ENCODE measurements around the gene PSMA6.
"Not testable (repeated sequence)": the region's sequence is repeated elsewhere in the genome, so short reads cannot be mapped to it uniquely, and the experiment has no call there.

The PSMA6 gene

DNA sequence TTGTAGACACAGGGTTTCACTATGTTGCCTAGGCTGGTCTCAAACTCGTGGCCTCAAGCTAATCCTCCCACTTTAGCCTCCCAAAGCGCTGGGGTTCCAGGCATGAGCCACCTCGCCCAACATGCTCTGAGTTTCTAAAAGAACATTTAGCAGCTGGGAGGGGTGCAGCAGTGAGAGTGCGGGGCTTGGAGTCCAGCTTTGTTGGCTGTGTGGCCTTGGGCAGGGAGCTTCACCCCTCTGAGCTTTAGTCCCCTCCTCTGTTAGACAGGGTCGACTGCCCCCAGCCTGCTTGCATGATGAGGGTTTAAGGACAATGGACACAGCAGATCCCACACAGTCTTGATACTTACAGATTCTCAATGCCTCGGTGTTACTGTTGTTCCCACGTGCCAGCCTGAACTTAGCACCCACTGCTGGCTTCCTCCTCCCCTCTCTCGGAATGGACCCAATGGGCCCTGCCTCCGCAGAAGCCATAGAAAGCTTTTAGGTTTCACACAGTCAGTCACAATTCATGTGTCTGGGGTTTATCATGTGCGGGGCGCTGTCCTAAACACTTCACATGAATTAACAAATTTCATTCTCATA is 54.6 kb downstream of the PSMA6 start:
- no peaks in the 10 kb centered on the region for H3K4me1 ChIP-seq (ENCODE audit: low read length)

DNA sequence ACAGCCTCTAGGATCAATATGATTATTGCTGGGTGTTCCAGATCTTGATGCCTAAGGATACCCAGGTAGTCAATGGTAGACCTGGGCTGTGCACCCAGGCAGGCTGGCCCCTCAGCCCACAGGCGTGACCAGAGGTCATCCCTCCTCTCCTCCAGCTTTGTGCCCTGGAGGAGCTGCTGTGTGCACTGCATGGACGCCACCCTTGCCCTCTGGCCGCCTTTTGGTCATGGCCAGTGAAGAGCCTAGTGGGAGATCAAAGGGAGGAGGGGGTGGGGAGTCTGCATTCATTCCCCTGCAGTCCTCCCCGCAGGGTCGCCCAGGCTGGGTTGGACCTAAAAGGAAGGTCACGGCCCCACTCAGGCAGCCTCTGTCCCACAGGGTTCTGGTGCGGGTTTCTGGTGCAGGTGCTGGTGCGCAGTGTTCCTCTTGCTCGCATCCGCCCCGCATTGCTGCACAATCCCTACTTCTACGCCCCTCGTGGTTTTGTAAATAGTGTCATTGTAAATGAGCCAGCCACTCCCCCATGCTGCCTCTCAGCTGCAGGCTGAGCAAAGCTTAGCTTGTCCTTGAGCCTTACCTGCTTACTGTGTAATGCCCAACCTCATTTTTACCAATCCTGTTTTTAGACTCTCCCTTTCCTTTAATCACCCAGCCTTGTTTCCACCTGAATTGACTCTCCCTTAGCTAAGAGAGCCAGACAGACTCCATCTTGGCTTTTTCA is 55.3 kb downstream of the PSMA6 start:
- TF ChIP-seq, protein P1, sequence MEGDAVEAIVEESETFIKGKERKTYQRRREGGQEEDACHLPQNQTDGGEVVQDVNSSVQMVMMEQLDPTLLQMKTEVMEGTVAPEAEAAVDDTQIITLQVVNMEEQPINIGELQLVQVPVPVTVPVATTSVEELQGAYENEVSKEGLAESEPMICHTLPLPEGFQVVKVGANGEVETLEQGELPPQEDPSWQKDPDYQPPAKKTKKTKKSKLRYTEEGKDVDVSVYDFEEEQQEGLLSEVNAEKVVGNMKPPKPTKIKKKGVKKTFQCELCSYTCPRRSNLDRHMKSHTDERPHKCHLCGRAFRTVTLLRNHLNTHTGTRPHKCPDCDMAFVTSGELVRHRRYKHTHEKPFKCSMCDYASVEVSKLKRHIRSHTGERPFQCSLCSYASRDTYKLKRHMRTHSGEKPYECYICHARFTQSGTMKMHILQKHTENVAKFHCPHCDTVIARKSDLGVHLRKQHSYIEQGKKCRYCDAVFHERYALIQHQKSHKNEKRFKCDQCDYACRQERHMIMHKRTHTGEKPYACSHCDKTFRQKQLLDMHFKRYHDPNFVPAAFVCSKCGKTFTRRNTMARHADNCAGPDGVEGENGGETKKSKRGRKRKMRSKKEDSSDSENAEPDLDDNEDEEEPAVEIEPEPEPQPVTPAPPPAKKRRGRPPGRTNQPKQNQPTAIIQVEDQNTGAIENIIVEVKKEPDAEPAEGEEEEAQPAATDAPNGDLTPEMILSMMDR (IDR thresholded peaks at IDR 0.05; ENCODE audit: low read length) = no peak
- TF ChIP-seq EZH2 (optimal IDR thresholded peaks at IDR 0.05; ENCODE audit: low read depth, low read length) (no peak), EZH2phosphoT487 (IDR thresholded peaks at IDR 0.05; ENCODE audit: low read length) (no peak)
- DNase-seq = no peak

More for the DNA sequence above, 54.6 kb downstream of the PSMA6 start:
- H3F3A ChIP-seq (ENCODE audit: insufficient read depth, low read length) = no peaks in the 10 kb centered on the region
- TF ChIP-seq, protein P1 (IDR thresholded peaks at IDR 0.05; ENCODE audit: low read length) = no peak
- TF ChIP-seq EZH2phosphoT487 (IDR thresholded peaks at IDR 0.05; ENCODE audit: low read length) = no peak
- no peak for TF ChIP-seq EZH2 (optimal IDR thresholded peaks at IDR 0.05; ENCODE audit: low read depth, low read length)
- no peaks in the 10 kb centered on the region for H4K20me1 ChIP-seq (ENCODE audit: insufficient read depth, low read length)
- no peak overlapping the region for H3K4me2 ChIP-seq (ENCODE audit: low read depth, low read length)
- no peak overlapping the region for H3K27ac ChIP-seq (ENCODE audit: low read length)
- no peaks in the 10 kb centered on the region for H3K36me3 ChIP-seq (replicated peaks; ENCODE audit: insufficient read depth, low read length)
- H3K9ac ChIP-seq (ENCODE audit: low read length) = no peak overlapping the region
- no peak overlapping the region for H3K4me3 ChIP-seq (ENCODE audit: low read length)
- no peak overlapping the region for H2AFZ ChIP-seq (ENCODE audit: low read length)
- no peaks in the 10 kb centered on the region for H3K9me2 ChIP-seq (replicated peaks; ENCODE audit: insufficient read depth, low read length)
- H3K9me3 ChIP-seq (replicated peaks; ENCODE audit: insufficient read depth, low read length) = no peaks in the 10 kb centered on the region
- no peak for DNase-seq
- H3K79me2 ChIP-seq (ENCODE audit: low read length) = no peaks in the 10 kb centered on the region
- no peaks in the 10 kb centered on the region for H3K27me3 ChIP-seq (replicated peaks; ENCODE audit: insufficient read depth, low read length)

DNA sequence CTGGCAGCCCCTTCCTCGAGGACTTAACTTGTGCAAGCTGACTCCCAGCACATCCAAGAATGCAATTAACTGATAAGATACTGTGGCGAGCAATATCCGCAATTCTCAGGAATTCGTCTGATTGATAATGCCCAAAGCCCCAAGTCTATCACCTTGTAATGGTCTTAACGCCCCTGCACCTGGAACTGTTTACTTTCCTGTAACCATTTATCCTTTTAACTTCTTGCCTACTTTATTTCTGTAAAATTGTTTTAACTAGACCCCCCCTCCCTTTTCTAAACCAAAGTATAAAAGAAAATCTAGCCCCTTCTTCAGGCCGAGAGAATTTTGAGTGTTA is 55.8 kb downstream of the PSMA6 start:
- not testable (repeated sequence) for H3K27me3 ChIP-seq (replicated peaks; ENCODE audit: insufficient read depth, low read length); H3K4me1 ChIP-seq (ENCODE audit: low read length); H3K79me2 ChIP-seq (ENCODE audit: low read length); H3K4me2 ChIP-seq (ENCODE audit: low read depth, low read length); DNase-seq; H3K9me2 ChIP-seq (replicated peaks; ENCODE audit: insufficient read depth, low read length); H2AFZ ChIP-seq (ENCODE audit: low read length); H4K20me1 ChIP-seq (ENCODE audit: insufficient read depth, low read length); H3K27ac ChIP-seq (ENCODE audit: low read length); H3K9me3 ChIP-seq (replicated peaks; ENCODE audit: insufficient read depth, low read length); H3F3A ChIP-seq (ENCODE audit: insufficient read depth, low read length); H3K4me3 ChIP-seq (ENCODE audit: low read length); H3K36me3 ChIP-seq (replicated peaks; ENCODE audit: insufficient read depth, low read length); H3K9ac ChIP-seq (ENCODE audit: low read length)

More for the DNA sequence above, 55.3 kb downstream of the PSMA6 start:
- no peaks in the 10 kb centered on the region for H3K9me3 ChIP-seq (replicated peaks; ENCODE audit: insufficient read depth, low read length)
- H3K4me3 ChIP-seq (ENCODE audit: low read length) = no peak overlapping the region
- H3K4me1 ChIP-seq (ENCODE audit: low read length) = no peaks in the 10 kb centered on the region
- no peaks in the 10 kb centered on the region for H3K27me3 ChIP-seq (replicated peaks; ENCODE audit: insufficient read depth, low read length)
- no peak overlapping the region for H3K4me2 ChIP-seq (ENCODE audit: low read depth, low read length)
- H3K36me3 ChIP-seq (replicated peaks; ENCODE audit: insufficient read depth, low read length) = no peaks in the 10 kb centered on the region
- H3K9ac ChIP-seq (ENCODE audit: low read length) = no peak overlapping the region
- H4K20me1 ChIP-seq (ENCODE audit: insufficient read depth, low read length) = no peaks in the 10 kb centered on the region
- no peaks in the 10 kb centered on the region for H3K9me2 ChIP-seq (replicated peaks; ENCODE audit: insufficient read depth, low read length)
- H2AFZ ChIP-seq (ENCODE audit: low read length) = no peak overlapping the region
- H3K27ac ChIP-seq (ENCODE audit: low read length) = no peak overlapping the region
- H3K79me2 ChIP-seq (ENCODE audit: low read length) = no peaks in the 10 kb centered on the region
- H3F3A ChIP-seq (ENCODE audit: insufficient read depth, low read length) = no peaks in the 10 kb centered on the region

Data from MM.1S (cell line).